Prostate gland (tissue), 2 donors: ENCODE measurements around the gene HCN4. TPM values are rescaled to one million over a fixed set of nuclear protein-coding genes. Genes with fewer than 3 reads are reported as not detected.

Experiments
- DNase-seq: peaks from one replicate; pipeline ENCODE4 v3.0.0-alpha.2; 2019; ENCODE audit warnings: low spot score
- H3K27ac ChIP-seq, 2 donors: fragments of 200-600 bp; sonication (generic); 2 replicates each; pipeline ENCODE4 v1.5.1; 2017 to 2019
- H3K27me3 ChIP-seq: fragments of 200-600 bp; sonication (generic); replicated peaks from 2 replicates; pipeline ENCODE4 v1.5.1; 2019; ENCODE audit not compliant: insufficient read depth
- H3K36me3 ChIP-seq, 2 donors: fragments of 200-600 bp; sonication (generic); 1 replicate in 1 of 2; 2 replicates in 1 of 2; pipeline versions ENCODE4 v1.5.1 to v1.8.1; 2017 to 2019
- H3K4me1 ChIP-seq: fragments of 200-600 bp; sonication (generic); replicated peaks from 2 replicates; pipeline ENCODE4 v1.5.1; 2019
- H3K4me3 ChIP-seq, 2 donors: fragments of 200-600 bp; sonication (generic); 2 replicates each; pipeline ENCODE4 v1.5.1; 2017 to 2019
- H3K9me3 ChIP-seq: fragments of 200-600 bp; sonication (generic); 2 replicates; pipeline ENCODE4 v1.5.1; 2017
- POLR2A ChIP-seq: fragments of 450-650 bp; IDR thresholded peaks from one replicate; pipeline ENCODE4 v1.6.1; 2016; ENCODE audit warnings: antibody characterized with exemption, mild to moderate bottlenecking
- POLR2AphosphoS5 ChIP-seq: sonication (generic); formaldehyde crosslinking; IDR thresholded peaks from one replicate; pipeline ENCODE4 v1.6.1; 2017; ENCODE audit warnings: antibody characterized with exemption
- WGBS: methylation state at CpG from one replicate; pipeline ENCODE4 v1.1.5; 2018; 5-methylcytosine and 5-hydroxymethylcytosine counted together
- intact Hi-C: fragments of 100-400 bp; cut with DNase I; formaldehyde crosslinking; loops from one replicate; pipeline ENCODE4 v1.14.2; 2022
- total RNA-seq, 2 donors: library from RNA; depleted of rRNA; stranded (reverse); fragments of >200 nt; gene quantifications; one replicate each; pipeline ENCODE4 v1.1.0, GENCODE V29; 2016
- TF ChIP-seq, protein P1 (sequence below), 4 experiments: fragments of 200-600 bp in 2 of 4; fragments of 450-650 bp in 2 of 4; sonication (generic) in 2 of 4; IDR thresholded peaks; 1 replicate in 3 of 4; 2 replicates in 1 of 4; pipeline ENCODE4 v1.5.1; 2016 to 2019; ENCODE audit warnings: antibody characterized with exemption in 4 of 4, mild to moderate bottlenecking in 2 of 4, moderate library complexity in 2 of 4

Gene HCN4
- total RNA-seq, 2 donors from 2014 or later, result 0.18 to 6.0 TPM

DNA sequence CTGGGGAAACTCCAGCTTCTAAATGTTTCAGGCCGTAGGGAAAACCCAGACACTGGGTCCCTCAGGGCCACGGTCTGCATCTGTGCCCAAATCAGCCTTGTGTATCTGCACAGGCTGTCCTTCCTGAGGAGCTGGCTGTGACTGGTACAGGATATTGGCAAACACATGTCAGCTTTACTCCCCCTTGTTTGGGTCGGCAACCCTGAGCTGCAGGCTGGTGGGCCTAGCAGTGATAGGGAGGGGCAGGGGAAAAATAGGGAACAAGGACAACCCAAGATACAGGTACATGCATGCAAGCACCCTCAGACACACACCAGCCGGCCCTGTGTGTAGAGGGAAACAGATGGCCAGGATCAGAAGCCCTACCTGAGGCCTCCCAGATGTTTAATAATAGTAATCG is 28.7 kb upstream of the HCN4 start:
- H3K27me3 ChIP-seq, result no peaks in the 10 kb centered on the region
- H3K9me3 ChIP-seq, result no peaks in the 10 kb centered on the region
- WGBS, result 51% methylated on average over 5 of the region's 5 CpGs
- H3K27ac ChIP-seq, result no peak overlapping the region
- H3K36me3 ChIP-seq, result no peaks in the 10 kb centered on the region
- no peaks in the 10 kb centered on the region for H3K4me1 ChIP-seq
- TF ChIP-seq, protein P1, sequence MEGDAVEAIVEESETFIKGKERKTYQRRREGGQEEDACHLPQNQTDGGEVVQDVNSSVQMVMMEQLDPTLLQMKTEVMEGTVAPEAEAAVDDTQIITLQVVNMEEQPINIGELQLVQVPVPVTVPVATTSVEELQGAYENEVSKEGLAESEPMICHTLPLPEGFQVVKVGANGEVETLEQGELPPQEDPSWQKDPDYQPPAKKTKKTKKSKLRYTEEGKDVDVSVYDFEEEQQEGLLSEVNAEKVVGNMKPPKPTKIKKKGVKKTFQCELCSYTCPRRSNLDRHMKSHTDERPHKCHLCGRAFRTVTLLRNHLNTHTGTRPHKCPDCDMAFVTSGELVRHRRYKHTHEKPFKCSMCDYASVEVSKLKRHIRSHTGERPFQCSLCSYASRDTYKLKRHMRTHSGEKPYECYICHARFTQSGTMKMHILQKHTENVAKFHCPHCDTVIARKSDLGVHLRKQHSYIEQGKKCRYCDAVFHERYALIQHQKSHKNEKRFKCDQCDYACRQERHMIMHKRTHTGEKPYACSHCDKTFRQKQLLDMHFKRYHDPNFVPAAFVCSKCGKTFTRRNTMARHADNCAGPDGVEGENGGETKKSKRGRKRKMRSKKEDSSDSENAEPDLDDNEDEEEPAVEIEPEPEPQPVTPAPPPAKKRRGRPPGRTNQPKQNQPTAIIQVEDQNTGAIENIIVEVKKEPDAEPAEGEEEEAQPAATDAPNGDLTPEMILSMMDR (IDR thresholded peaks at IDR 0.05), result no peak
- TF ChIP-seq POLR2A, result no peak
- no peak for TF ChIP-seq POLR2AphosphoS5
- no peak overlapping the region for H3K4me3 ChIP-seq
- intact Hi-C loops, result no loop called here
- DNase-seq, result no peak

DNA sequence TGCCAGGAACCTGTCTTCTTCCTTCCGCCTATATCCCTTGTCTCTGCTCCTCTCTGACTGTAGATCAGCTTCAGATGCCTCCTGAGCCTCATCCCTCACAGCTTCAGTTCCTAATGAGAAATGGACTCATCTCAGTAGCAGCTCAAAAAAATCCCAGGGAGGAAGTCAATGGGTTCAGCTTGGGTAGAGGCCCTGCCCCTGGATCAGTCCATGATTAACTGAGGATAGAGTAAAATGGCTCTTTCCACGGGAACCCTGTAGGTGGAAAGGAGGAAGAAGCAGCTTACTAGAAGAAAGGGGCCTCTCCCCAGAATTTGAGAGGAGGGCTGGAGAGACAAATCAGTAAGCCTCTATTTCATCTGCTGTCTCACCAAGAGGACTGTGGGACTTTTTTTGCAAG is 26.9 kb upstream of the HCN4 start:
- Histone ChIP-seq H3K4me1 (no peaks in the 10 kb centered on the region), H3K4me3 (no peak overlapping the region), H3K27me3 (no peaks in the 10 kb centered on the region), H3K27ac (no peak overlapping the region), H3K9me3 (no peaks in the 10 kb centered on the region), H3K36me3 (no peaks in the 10 kb centered on the region)
- TF ChIP-seq POLR2AphosphoS5, result no peak
- TF ChIP-seq, protein P1 (IDR thresholded peaks at IDR 0.05), result no peak
- TF ChIP-seq POLR2A, result no peak
- intact Hi-C loops, result no loop called here
- WGBS, result 79% methylated on average over 2 of the region's 2 CpGs
- no peak for DNase-seq

DNA sequence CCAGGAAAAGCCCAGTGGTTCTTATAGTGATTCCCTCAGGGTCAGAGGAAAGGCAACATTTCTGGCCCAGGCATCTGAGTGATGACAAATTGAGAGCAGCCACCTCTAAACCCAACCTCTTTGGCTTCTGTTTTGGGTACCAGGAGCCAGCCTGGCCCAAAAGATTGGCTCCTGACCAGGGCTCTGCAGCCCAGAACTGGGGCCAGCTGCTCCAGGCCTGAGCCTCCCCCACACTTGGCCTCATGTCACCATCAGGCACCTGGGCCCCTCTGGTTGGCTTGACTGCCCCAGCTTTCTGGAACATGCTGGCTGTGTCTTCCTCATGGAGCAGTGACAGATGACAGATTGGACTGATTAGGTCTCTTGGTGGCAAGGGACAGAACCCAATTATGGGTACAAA is 26.0 kb upstream of the HCN4 start:
- intact Hi-C loops, result no loop called here
- H3K36me3 ChIP-seq, result no peaks in the 10 kb centered on the region
- TF ChIP-seq, protein P1 (IDR thresholded peaks at IDR 0.05), result no peak
- TF ChIP-seq POLR2A (no peak), POLR2AphosphoS5 (no peak)
- no peaks in the 10 kb centered on the region for H3K27me3 ChIP-seq
- no peak for DNase-seq
- H3K4me3 ChIP-seq, result no peak overlapping the region
- no peak overlapping the region for H3K27ac ChIP-seq
- no peaks in the 10 kb centered on the region for H3K9me3 ChIP-seq
- H3K4me1 ChIP-seq, result no peaks in the 10 kb centered on the region

DNA sequence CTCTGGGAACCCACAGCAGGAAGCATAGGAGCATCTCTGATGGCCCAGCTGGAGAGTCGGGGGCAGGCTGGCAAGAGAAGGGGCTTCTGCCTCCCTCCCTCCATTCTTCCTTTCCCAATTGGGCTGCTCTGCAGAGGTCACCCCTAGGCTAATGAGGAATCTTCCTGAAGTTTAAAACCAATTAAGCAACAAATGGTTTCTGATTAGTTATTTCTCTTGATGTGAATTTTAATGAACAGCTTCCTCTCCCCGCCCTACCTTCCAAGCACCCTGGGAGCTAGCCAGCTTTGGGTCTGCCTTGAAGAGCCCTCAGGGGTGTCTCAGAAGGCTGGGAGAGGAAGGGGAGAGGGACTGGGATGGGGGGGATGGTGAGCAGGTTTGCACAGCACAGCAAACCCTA is 24.6 kb upstream of the HCN4 start:
- intact Hi-C loops, result no loop called here
- WGBS, result 65% methylated on average over 2 of the region's 2 CpGs
- H3K27me3 ChIP-seq, result no peaks in the 10 kb centered on the region
- no peaks in the 10 kb centered on the region for H3K9me3 ChIP-seq
- H3K4me3 ChIP-seq, result no peak overlapping the region
- H3K27ac ChIP-seq, result no peak overlapping the region
- no peaks in the 10 kb centered on the region for H3K36me3 ChIP-seq
- TF ChIP-seq POLR2A, result no peak
- no peak for TF ChIP-seq POLR2AphosphoS5
- TF ChIP-seq, protein P1 (IDR thresholded peaks at IDR 0.05), result no peak
- H3K4me1 ChIP-seq, result no peaks in the 10 kb centered on the region
- no peak for DNase-seq

DNA sequence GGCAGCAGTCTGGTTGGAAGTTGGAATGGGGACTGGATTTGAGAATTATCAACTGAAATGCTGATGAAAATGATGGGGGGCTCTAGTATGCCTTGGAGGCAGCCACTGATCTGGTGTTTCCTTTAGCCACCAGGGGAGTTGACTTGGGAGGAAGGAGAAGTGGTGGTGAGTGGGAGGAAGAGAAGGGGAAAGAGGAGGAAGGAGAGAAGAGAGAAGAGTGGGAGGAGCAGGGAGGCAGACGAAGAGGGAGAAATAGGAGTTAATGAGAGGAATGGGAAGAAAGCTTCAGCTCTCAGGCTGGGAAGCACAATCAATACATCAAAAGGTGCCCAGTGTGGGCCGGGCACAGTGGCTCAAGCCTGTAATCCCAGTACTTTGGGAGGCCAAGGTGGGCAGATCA is 23.3 kb upstream of the HCN4 start:
- Histone ChIP-seq H3K36me3 (no peaks in the 10 kb centered on the region), H3K27ac (no peak overlapping the region), H3K9me3 (no peaks in the 10 kb centered on the region), H3K4me3 (no peak overlapping the region), H3K4me1 (no peaks in the 10 kb centered on the region), H3K27me3 (no peaks in the 10 kb centered on the region)
- DNase-seq, result no peak
- TF ChIP-seq POLR2AphosphoS5, result no peak
- TF ChIP-seq POLR2A, result no peak
- TF ChIP-seq, protein P1 (IDR thresholded peaks at IDR 0.05), result no peak
- 87% methylated on average over 2 of the region's 2 CpGs for WGBS
- intact Hi-C loops, result no loop called here
